ENCODE results near the gene CRB1.
"Not testable (repeated sequence)": the region's sequence is repeated elsewhere in the genome, so short reads cannot be mapped to it uniquely, and the experiment has no call there.

The CRB1 gene

GRCh38 chr1:197462539-197462938 is 194.5 kb downstream of the CRB1 start:
- no peak for DNase-seq (ENCODE audit: low read depth in 2 of 2)

- DNase-seq (ENCODE audit: low read depth in 2 of 2), result no peak
Measured at GRCh38 chr1:197463142-197463541, 195.1 kb downstream of the CRB1 start.

- peak; percentile 83 to 84 for DNase-seq (ENCODE audit: low read depth in 2 of 2)
Measured at GRCh38 chr1:197464044-197464443, 196.0 kb downstream of the CRB1 start.

- no peak for DNase-seq (ENCODE audit: low read depth in 2 of 2)
Measured at GRCh38 chr1:197465528-197466327, 197.7 kb downstream of the CRB1 start.

GRCh38 chr1:197466813-197467212 is 198.8 kb downstream of the CRB1 start:
- no peak for DNase-seq (ENCODE audit: low read depth in 2 of 2)

- peak; percentile 35 to 37 for DNase-seq (ENCODE audit: low read depth in 2 of 2)
Measured at GRCh38 chr1:197467881-197468280, 199.8 kb downstream of the CRB1 start.

GRCh38 chr1:197468543-197469175 is 200.6 kb downstream of the CRB1 start:
- DNase-seq (ENCODE audit: low read depth in 2 of 2), result no peak

GRCh38 chr1:197469620-197470210 is 201.7 kb downstream of the CRB1 start:
- no peak for DNase-seq (ENCODE audit: low read depth in 2 of 2)

- DNase-seq (ENCODE audit: low read depth in 2 of 2), result no peak
Measured at GRCh38 chr1:197470330-197470729, 202.3 kb downstream of the CRB1 start.

- no peak for DNase-seq (ENCODE audit: low read depth in 2 of 2)
Measured at GRCh38 chr1:197471248-197471985, 203.4 kb downstream of the CRB1 start.

GRCh38 chr1:197472141-197472540 is 204.1 kb downstream of the CRB1 start:
- DNase-seq (ENCODE audit: low read depth in 2 of 2), result peak; percentile 32 to 35

- no peak for DNase-seq (ENCODE audit: low read depth in 2 of 2)
Measured at GRCh38 chr1:197480446-197480845, 212.4 kb downstream of the CRB1 start.

GRCh38 chr1:197481101-197481500 is 213.0 kb downstream of the CRB1 start:
- no peak for DNase-seq (ENCODE audit: low read depth in 2 of 2)

- DNase-seq (ENCODE audit: low read depth in 2 of 2), result no peak
Measured at GRCh38 chr1:197485790-197486189, 217.7 kb downstream of the CRB1 start.

- no peak for DNase-seq (ENCODE audit: low read depth in 2 of 2)
Measured at GRCh38 chr1:197486946-197487345, 218.9 kb downstream of the CRB1 start.

GRCh38 chr1:197491505-197491904 is 223.5 kb downstream of the CRB1 start:
- DNase-seq (ENCODE audit: low read depth in 2 of 2), result not testable (repeated sequence)

GRCh38 chr1:197496722-197497121 is 228.7 kb downstream of the CRB1 start:
- no peak for DNase-seq (ENCODE audit: low read depth in 2 of 2)

- no peak for DNase-seq (ENCODE audit: low read depth in 2 of 2)
Measured at GRCh38 chr1:197510691-197511378, 242.8 kb downstream of the CRB1 start.

- no peak for DNase-seq (ENCODE audit: low read depth in 2 of 2)
Measured at GRCh38 chr1:197515421-197515820, 247.4 kb downstream of the CRB1 start.

GRCh38 chr1:197519741-197520334 is 251.8 kb downstream of the CRB1 start:
- no peak for DNase-seq (ENCODE audit: low read depth in 2 of 2)

- peak; percentile 12 to 15 for DNase-seq (ENCODE audit: low read depth in 2 of 2)
Measured at GRCh38 chr1:197521118-197521739, 253.2 kb downstream of the CRB1 start.

All from fibroblast of skin of left biceps (primary cell).